ENCODE measurements around the gene ZNF711. TPM values are rescaled to one million over a fixed set of nuclear protein-coding genes. Genes with fewer than 3 reads are reported as not detected.
"Not testable (repeated sequence)": the region's sequence is repeated elsewhere in the genome, so short reads cannot be mapped to it uniquely, and the experiment has no call there.

ZNF711 gene
- total RNA-seq, 1 donor from 2014 or later, result 36.2 TPM

GRCh38 chrX:85221361-85221760, 22.4 kb upstream of the ZNF711 start:
- Mint-ChIP-seq H3K4me1 (ENCODE audit: low read depth) (no peaks in the 10 kb centered on the region), H3K27ac (no peak overlapping the region), H3K9me3 (ENCODE audit: low read depth) (peaks cover 13% of the 10 kb centered on the region), H3K36me3 (ENCODE audit: insufficient read depth) (no peaks in the 10 kb centered on the region), H3K4me3 (ENCODE audit: low read depth) (no peak overlapping the region), H3K27me3 (no peaks in the 10 kb centered on the region)
- DNase-seq (ENCODE audit: low spot score, unreplicated experiment), result no peak
- no peak for TF ChIP-seq CTCF (IDR thresholded peaks at IDR 0.05; ENCODE audit: unreplicated experiment)

GRCh38 chrX:85223359-85223758, 20.4 kb upstream of the ZNF711 start:
- H3K27ac Mint-ChIP-seq, result no peak overlapping the region
- H3K9me3 Mint-ChIP-seq (ENCODE audit: low read depth), result peaks cover 10% of the 10 kb centered on the region
- no peak for TF ChIP-seq CTCF (IDR thresholded peaks at IDR 0.05; ENCODE audit: unreplicated experiment)
- no peak for DNase-seq (ENCODE audit: low spot score, unreplicated experiment)
- H3K36me3 Mint-ChIP-seq (ENCODE audit: insufficient read depth), result no peaks in the 10 kb centered on the region
- H3K4me3 Mint-ChIP-seq (ENCODE audit: low read depth), result no peak overlapping the region
- no peaks in the 10 kb centered on the region for H3K27me3 Mint-ChIP-seq
- no peaks in the 10 kb centered on the region for H3K4me1 Mint-ChIP-seq (ENCODE audit: low read depth)

- H3K27ac Mint-ChIP-seq, result peak overlapping the region; percentile 96
- TF ChIP-seq CTCF (IDR thresholded peaks at IDR 0.05; ENCODE audit: unreplicated experiment), result no peak
- peak overlapping the region; percentile 95 for H3K4me3 Mint-ChIP-seq (ENCODE audit: low read depth)
- H3K36me3 Mint-ChIP-seq (ENCODE audit: insufficient read depth), result peaks cover 2% of the 10 kb centered on the region
- H3K27me3 Mint-ChIP-seq, result no peaks in the 10 kb centered on the region
- DNase-seq (ENCODE audit: low spot score, unreplicated experiment), result no peak
- peaks cover 21% of the 10 kb centered on the region for H3K4me1 Mint-ChIP-seq (ENCODE audit: low read depth)
- H3K9me3 Mint-ChIP-seq (ENCODE audit: low read depth), result peaks cover 12% of the 10 kb centered on the region
These were observed 636 bp upstream of the ZNF711 start for GRCh38 chrX:85243155-85243554.

- Mint-ChIP-seq H3K4me1 (ENCODE audit: low read depth) (peaks cover 26% of the 10 kb centered on the region), H3K27ac (peak overlapping the region; percentile 98), H3K4me3 (ENCODE audit: low read depth) (peak overlapping the region; percentile 95), H3K9me3 (ENCODE audit: low read depth) (peaks cover 16% of the 10 kb centered on the region), H3K36me3 (ENCODE audit: insufficient read depth) (peaks cover 10% of the 10 kb centered on the region), H3K27me3 (no peaks in the 10 kb centered on the region)
- TF ChIP-seq CTCF (IDR thresholded peaks at IDR 0.05; ENCODE audit: unreplicated experiment), result no peak
- DNase-seq (ENCODE audit: low spot score, unreplicated experiment), result peak; percentile 14
These were observed 840 bp downstream of the ZNF711 start for GRCh38 chrX:85244450-85245211.

GRCh38 chrX:85285286-85285685, 41.5 kb downstream of the ZNF711 start:
- H3K27ac Mint-ChIP-seq; H3K36me3 Mint-ChIP-seq (ENCODE audit: insufficient read depth); H3K4me1 Mint-ChIP-seq (ENCODE audit: low read depth); H3K27me3 Mint-ChIP-seq; DNase-seq (ENCODE audit: low spot score, unreplicated experiment); H3K4me3 Mint-ChIP-seq (ENCODE audit: low read depth): not testable (repeated sequence)
- peaks cover 30% of the 10 kb centered on the region for H3K9me3 Mint-ChIP-seq (ENCODE audit: low read depth)

Data from progenitor cell of endocrine pancreas (in vitro differentiated cells).